ENCODE data around the gene NDUFB4.

The NDUFB4 gene

GRCh38 chr3:120596116-120596852 lies at the start of gene NDUFB4:
NDUFB4 (plus strand) TSS chr3:120596336; CDS start chr3:120596360, 24 bp downstream.
- H3K27me3 Mint-ChIP-seq, result no peaks in the 10 kb centered on the region
- peaks cover 19% of the 10 kb centered on the region for H3K36me3 Mint-ChIP-seq (ENCODE audit: low read depth)
- H3K4me3 Mint-ChIP-seq, result peak within 1 kb of the TSS; percentile 92
- DNase-seq, result peak; percentile 93
- H3K4me1 Mint-ChIP-seq (ENCODE audit: low read depth), result peaks cover 15% of the 10 kb centered on the region
- H3K27ac Mint-ChIP-seq, result peak within 1 kb of the TSS; percentile 98
- no peaks in the 10 kb centered on the region for H3K9me3 Mint-ChIP-seq

DNA sequence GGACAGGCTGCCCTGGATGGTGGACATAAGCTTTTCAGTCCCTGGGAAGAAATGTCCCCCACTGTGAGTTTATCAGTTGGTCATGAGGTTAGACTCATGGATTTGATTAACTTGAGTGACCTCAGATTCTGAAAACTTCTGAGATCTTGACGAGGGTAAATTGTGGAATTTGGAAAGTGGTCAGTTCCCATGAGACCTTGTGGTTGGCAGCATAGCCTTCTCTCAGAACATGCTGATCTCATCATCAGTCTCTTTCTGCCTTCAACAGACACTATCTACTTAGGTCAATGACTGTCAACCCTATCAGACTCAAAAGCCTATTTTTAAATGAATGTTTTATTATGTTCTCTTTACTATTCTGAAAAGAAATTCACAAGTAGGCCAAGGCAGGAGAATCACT lies 45.6 kb upstream of the NDUFB4 start:
- Mint-ChIP-seq H3K27me3 (peaks cover 16% of the 10 kb centered on the region), H3K9me3 (no peaks in the 10 kb centered on the region), H3K36me3 (ENCODE audit: low read depth) (no peaks in the 10 kb centered on the region), H3K4me1 (ENCODE audit: low read depth) (no peaks in the 10 kb centered on the region), H3K27ac (no peak overlapping the region), H3K4me3 (no peak overlapping the region)
- no peak for DNase-seq

DNA sequence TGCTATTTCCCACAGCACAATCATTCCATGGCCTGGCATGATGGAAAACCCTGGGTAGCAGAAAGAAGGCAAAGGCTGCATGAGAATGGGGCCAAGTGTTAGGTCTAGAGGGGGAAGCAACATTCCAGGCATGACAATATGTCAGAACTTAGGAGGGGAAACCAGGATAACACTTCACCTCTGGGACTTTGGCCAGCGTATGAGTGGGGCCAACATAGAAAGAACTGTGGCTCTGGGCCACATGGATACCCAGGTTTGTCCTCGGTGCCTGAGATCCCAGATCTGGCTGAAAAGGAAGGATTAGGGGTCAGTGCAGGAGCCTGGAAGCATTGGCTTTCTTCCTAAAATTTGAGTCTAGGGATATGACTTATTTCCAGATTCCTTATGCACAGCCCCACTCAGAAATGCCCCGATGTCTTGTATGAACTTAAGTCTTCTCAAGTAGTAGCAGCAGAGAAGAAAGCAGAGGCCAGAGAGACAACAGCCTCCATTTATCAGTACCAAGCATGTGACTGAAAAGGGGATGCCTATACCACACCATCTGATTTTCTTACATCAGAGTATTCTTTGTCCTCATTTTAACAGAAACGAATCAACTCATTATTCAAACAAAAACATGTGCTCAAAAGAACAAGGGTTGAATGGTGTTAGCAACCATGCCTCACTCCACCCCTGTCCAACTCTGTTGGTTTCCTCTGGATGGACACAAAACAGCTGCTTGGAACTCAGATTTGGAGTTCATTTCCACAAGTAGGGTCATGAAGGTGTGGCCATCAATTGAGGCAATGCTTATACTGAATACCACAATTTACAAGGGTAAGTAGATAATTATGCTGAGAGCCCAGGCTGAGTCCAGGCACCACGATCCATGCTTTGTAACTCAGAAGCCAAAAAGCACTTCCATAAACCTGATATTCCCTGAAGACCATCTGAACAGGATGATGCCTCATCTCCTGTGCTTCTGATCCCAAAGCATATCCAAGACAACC lies 43.7 kb upstream of the NDUFB4 start:
- no peak for DNase-seq
- Mint-ChIP-seq H3K4me3 (no peak overlapping the region), H3K27ac (no peak overlapping the region), H3K27me3 (peaks cover 14% of the 10 kb centered on the region), H3K4me1 (ENCODE audit: low read depth) (no peaks in the 10 kb centered on the region), H3K36me3 (ENCODE audit: low read depth) (no peaks in the 10 kb centered on the region), H3K9me3 (no peaks in the 10 kb centered on the region)

DNA sequence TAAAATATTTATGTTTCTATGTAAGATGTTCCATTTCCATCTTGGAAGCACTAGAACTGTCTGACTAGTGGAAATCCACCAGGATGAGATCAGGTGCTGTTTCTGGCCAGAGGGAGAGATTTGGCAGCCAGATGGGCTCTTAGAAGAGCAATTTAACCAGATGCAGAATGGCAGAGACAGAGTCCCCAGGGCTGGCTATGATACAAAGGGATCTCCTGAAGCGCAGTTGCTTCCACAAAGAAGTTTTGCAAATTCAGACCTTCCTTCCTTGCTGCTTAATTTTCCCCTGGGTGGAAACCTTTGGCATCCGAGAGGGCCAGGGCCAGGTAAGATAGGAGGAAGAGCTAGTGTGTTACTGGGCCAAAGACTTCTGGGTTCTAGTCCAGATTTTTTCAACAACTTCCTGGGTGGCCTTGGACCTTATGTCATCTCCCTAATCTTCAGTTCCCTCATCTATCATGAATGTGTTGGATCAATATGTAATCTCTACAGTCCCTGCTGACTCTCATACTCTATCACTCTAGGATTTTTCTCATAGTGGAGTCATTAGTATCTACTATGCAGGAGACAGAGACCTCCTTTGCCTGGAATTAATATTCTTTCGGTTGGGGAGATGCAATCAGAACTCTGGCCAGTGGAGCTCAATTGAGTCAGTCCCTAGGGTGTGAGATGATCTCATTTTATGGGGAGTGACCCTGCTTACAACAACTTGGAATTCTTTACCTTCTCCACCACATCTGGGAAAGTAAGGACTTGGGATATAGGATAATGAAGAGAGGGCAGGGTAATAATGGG lies 41.1 kb upstream of the NDUFB4 start:
- no peak overlapping the region for H3K27ac Mint-ChIP-seq
- no peak for DNase-seq
- H3K36me3 Mint-ChIP-seq (ENCODE audit: low read depth), result no peaks in the 10 kb centered on the region

GRCh38 chr3:120555657-120556509 lies 40.3 kb upstream of the NDUFB4 start:
- no peak overlapping the region for H3K4me3 Mint-ChIP-seq
- no peak overlapping the region for H3K27ac Mint-ChIP-seq
- peaks cover 15% of the 10 kb centered on the region for H3K27me3 Mint-ChIP-seq
- no peak for DNase-seq
- no peaks in the 10 kb centered on the region for H3K36me3 Mint-ChIP-seq (ENCODE audit: low read depth)
- H3K9me3 Mint-ChIP-seq, result no peaks in the 10 kb centered on the region
- peaks cover 17% of the 10 kb centered on the region for H3K4me1 Mint-ChIP-seq (ENCODE audit: low read depth)

More for the DNA sequence above, 41.1 kb upstream of the NDUFB4 start:
- peaks cover 17% of the 10 kb centered on the region for H3K4me1 Mint-ChIP-seq (ENCODE audit: low read depth)
- H3K9me3 Mint-ChIP-seq, result no peaks in the 10 kb centered on the region
- no peak overlapping the region for H3K4me3 Mint-ChIP-seq
- H3K27me3 Mint-ChIP-seq, result peaks cover 17% of the 10 kb centered on the region

GRCh38 chr3:120557115-120557514 lies 39.0 kb upstream of the NDUFB4 start:
- Mint-ChIP-seq H3K27me3 (peaks cover 16% of the 10 kb centered on the region), H3K36me3 (ENCODE audit: low read depth) (no peaks in the 10 kb centered on the region), H3K4me1 (ENCODE audit: low read depth) (peaks cover 20% of the 10 kb centered on the region), H3K9me3 (no peaks in the 10 kb centered on the region), H3K4me3 (no peak overlapping the region), H3K27ac (no peak overlapping the region)
- no peak for DNase-seq

DNA sequence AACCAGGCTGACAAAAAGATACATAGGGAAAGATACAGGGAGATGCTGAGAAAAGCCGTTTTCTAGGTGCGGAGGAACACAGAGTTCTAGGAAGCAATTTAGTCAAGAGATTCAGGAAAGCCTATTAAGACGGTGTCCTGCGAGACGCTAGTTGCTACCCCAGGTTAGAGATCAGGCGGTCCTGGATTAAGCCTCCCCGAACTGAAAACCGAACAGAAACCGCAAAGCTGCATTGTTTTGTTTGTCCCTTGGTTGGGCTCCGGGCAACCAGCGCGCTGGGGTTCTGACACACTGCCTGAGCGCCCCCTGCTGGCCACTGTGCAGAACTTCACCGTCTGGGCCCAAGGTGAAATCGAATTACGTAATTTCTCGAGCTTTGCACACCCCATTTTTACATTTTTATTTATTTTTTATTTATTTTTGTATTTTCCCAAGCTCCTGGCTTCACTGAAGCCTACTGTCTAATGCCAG lies 37.3 kb upstream of the NDUFB4 start:
- Mint-ChIP-seq H3K4me3 (peak overlapping the region; percentile 77), H3K27me3 (peaks cover 12% of the 10 kb centered on the region), H3K4me1 (ENCODE audit: low read depth) (peaks cover 20% of the 10 kb centered on the region), H3K27ac (peak overlapping the region; percentile 60), H3K9me3 (no peaks in the 10 kb centered on the region), H3K36me3 (ENCODE audit: low read depth) (no peaks in the 10 kb centered on the region)
- DNase-seq, result peak; percentile 84

GRCh38 chr3:120559242-120560061 lies 36.7 kb upstream of the NDUFB4 start:
- peaks cover 12% of the 10 kb centered on the region for H3K27me3 Mint-ChIP-seq
- H3K4me3 Mint-ChIP-seq, result peak overlapping the region; percentile 66
- peaks cover 20% of the 10 kb centered on the region for H3K4me1 Mint-ChIP-seq (ENCODE audit: low read depth)
- no peak for DNase-seq
- no peaks in the 10 kb centered on the region for H3K36me3 Mint-ChIP-seq (ENCODE audit: low read depth)
- H3K27ac Mint-ChIP-seq, result peak overlapping the region; percentile 65
- no peaks in the 10 kb centered on the region for H3K9me3 Mint-ChIP-seq

GRCh38 chr3:120560304-120561250 lies 35.6 kb upstream of the NDUFB4 start:
- DNase-seq, result no peak
- Mint-ChIP-seq H3K27ac (no peak overlapping the region), H3K4me3 (no peak overlapping the region), H3K36me3 (ENCODE audit: low read depth) (no peaks in the 10 kb centered on the region), H3K4me1 (ENCODE audit: low read depth) (peaks cover 20% of the 10 kb centered on the region), H3K27me3 (peaks cover 12% of the 10 kb centered on the region), H3K9me3 (no peaks in the 10 kb centered on the region)

DNA sequence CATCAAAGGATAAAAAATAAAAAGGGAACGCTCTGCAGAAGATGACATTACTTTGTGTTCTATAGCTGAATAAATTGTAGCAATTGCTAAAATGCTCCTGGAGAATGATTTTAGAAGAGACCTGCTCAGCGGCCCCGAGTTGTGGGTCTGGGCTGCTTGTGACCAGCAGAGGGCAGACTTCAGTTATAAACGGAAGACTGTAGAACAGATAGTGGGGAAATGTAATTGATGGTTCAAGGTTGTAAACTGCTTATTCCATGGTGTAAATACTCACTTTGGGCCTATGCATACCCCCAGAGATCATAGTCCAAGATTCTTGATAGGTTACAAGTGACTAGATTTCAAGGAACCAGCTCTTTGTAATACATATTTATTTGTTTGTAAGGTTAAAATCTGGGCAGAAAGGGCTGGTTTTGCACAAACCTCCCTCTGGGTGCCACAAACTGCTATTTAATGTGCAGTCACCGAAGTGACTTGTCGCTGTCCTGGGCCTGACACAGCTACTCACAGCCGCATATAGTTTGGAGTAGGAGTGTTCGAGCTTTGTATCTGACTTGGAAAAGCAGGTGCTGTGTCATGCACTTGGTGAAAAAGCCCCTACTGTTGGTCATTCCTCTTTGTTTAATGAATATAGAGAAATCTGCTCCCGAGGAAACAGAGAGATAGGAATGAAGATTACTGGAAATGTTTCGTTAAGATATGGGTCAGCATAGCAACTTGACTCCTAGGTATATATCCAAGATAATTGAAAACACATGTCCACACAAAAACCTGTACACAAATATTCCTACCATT lies 34.7 kb upstream of the NDUFB4 start:
- Mint-ChIP-seq H3K36me3 (ENCODE audit: low read depth) (no peaks in the 10 kb centered on the region), H3K4me1 (ENCODE audit: low read depth) (peaks cover 20% of the 10 kb centered on the region), H3K9me3 (no peaks in the 10 kb centered on the region), H3K27me3 (peaks cover 12% of the 10 kb centered on the region), H3K27ac (no peak overlapping the region), H3K4me3 (no peak overlapping the region)
- DNase-seq, result peak; percentile 72

- Mint-ChIP-seq H3K27me3 (peaks cover 8% of the 10 kb centered on the region), H3K36me3 (ENCODE audit: low read depth) (no peaks in the 10 kb centered on the region), H3K27ac (no peak overlapping the region), H3K9me3 (no peaks in the 10 kb centered on the region), H3K4me1 (ENCODE audit: low read depth) (peaks cover 18% of the 10 kb centered on the region), H3K4me3 (no peak overlapping the region)
- no peak for DNase-seq
These were observed 32.6 kb upstream of the NDUFB4 start for GRCh38 chr3:120563356-120564022.

Data from activated T-cell treated with anti-CD3 and anti-CD28 coated beads, Interleukin-2, amount 50 U/mL, for 24 hours (primary cell).